HG02759 (cell line): Measurements from ENCODE around the gene DEAF1.
A peak's percentile ranks its signal among the peaks of the same experiment; 100 is the strongest.
"Not testable (repeated sequence)": the region's sequence is repeated elsewhere in the genome, so short reads cannot be mapped to it uniquely, and the experiment has no call there.

Experiments
- ATAC-seq: cut with Tn5 transposase; IDR thresholded peaks from one replicate; pipeline ENCODE4 v1.9.1; 2021; ENCODE audit warnings: mild to moderate bottlenecking, moderate library complexity; ENCODE audit not compliant: unreplicated experiment

The DEAF1 gene

GRCh38 chr11:702462-703461, 7.7 kb upstream of the DEAF1 start:
- no peak for ATAC-seq

- ATAC-seq = no peak
These were observed 6.9 kb upstream of the DEAF1 start for GRCh38 chr11:701741-702461.

DNA sequence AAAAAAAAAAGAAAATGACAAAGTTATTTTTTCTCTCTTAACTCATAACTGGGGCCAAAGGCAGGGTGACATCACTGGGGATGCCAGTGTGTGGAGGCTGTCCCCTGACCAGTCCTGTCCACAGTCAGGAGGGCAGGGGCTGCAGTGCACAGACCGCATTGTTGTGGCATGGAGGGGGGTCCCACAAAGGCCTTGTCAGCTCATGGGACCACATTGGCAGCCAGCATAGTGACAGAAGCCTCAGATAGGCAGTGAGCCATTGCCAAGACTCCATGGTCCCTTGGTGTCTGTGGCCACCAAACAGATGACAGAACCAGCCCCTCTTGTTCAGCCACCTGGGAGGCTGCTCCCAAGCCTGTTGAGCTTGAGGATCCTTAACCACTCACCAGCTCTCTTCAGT, 4.7 kb upstream of the DEAF1 start:
- no peak for ATAC-seq

GRCh38 chr11:699116-699508, 4.1 kb upstream of the DEAF1 start:
- ATAC-seq = no peak

- no peak for ATAC-seq
These were observed 3.6 kb upstream of the DEAF1 start for GRCh38 chr11:698493-699115.

- no peak for ATAC-seq
These were observed 2.8 kb upstream of the DEAF1 start for GRCh38 chr11:697811-698311.

- ATAC-seq = no peak
These were observed 2.0 kb upstream of the DEAF1 start for GRCh38 chr11:696955-697491.

GRCh38 chr11:695538-696248, 671 bp upstream of the DEAF1 start, which contains the start of gene TMEM80:
TSS of gene TMEM80 (plus strand) at chr11:695816. CDS start at chr11:695828, 12 bp downstream.
- peak; percentile 72 for ATAC-seq

- ATAC-seq = no peak
These were observed 191 bp upstream of the DEAF1 start for GRCh38 chr11:695288-695537.

DNA sequence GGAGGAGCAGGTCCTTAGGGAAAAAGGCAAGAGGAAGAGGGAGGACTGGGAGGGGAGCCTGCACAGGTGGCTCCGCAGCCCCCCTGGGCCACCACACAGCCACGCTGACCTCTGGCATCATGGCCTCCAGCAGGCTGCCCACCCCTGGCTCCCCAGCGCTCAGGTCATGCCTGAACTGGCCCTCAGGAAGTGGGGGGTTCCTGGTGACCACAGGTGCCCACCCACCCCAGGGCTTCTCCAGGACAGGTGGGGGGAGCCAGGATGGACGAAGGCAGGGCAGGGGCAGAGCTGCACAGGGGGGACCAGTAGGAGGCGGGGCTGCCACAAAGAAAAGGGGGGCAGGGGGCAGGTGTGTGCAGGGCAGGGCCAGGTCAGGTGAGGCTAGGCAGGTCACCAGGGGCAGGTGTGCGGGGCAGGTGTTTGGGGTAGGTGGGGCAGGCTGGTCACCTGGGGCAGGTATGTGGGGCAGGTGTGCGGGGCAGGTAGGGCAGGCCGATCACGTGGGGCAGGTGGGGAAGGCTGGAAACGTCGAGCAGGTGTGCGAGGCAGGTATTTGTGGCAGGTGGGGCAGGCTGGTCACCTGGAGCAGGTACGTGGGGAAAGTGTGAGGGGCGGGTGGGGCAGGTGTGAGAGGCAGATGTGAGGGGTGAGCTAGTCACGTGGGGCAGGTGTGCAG, 997 bp downstream of the DEAF1 start:
- no peak for ATAC-seq

DNA sequence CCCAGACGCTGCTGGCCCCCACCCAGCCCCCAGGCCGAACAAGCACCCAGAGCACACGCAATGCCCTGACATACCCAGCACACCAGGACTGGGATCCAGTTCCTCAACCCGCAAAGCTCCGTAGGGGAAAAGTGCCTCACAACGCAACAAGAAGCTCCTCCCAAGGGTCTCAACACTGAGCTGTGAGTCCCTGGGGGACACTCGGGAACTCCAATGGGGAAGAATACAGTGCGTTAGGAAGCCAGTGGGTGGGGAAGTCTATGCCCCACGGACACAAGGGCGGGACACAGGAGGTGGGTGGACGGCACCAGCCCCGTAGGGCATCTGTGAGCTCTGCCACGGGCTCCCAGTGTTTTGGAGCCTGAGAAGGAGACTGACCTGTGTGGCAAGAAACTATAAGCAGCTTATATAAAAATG, 1.6 kb downstream of the DEAF1 start:
- no peak for ATAC-seq

GRCh38 chr11:692824-693414, 2.1 kb downstream of the DEAF1 start:
- ATAC-seq = no peak

DNA sequence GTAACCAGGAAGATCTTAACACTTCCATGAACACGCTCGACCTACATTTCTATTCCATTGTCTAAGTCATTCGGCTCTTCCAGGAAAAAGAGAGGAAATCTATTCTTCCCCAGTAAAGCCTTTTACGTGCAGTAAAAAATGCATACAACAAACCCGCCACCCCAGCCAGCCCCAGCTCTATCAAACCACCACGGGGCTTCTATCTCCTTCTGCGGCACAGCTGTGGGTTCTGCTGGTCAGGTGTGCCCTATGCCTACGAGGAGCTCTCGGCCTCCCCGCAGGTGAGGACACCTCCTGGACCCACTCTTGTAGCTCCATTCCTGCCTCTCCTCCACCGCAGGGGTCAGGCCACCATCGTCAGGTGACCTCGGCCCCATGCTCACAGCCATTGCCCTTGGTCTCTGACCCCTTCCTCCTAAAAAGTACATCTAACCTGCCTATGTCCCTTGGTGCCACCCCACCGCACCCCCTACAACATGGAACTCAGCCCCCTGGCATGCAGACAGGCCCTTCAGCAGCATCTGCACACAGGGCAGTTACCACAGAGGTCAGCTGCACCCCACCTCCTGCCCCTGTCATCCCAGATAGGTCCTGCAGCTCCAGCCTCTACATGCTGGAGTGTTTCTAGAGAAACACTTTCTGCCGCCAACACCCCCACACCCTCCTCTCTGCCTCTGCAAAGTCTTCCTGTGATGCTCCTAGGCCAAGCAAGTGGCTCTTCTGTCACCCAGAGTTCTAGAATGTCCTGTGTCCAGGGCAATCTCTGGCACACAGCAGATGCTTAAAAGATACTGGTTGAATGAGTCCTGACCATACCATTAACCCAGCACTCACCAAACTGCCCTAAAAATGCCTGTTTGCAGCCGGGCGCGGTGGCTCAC, 3.1 kb downstream of the DEAF1 start:
- ATAC-seq = no peak

GRCh38 chr11:690738-691633, 4.0 kb downstream of the DEAF1 start:
- no peak for ATAC-seq

DNA sequence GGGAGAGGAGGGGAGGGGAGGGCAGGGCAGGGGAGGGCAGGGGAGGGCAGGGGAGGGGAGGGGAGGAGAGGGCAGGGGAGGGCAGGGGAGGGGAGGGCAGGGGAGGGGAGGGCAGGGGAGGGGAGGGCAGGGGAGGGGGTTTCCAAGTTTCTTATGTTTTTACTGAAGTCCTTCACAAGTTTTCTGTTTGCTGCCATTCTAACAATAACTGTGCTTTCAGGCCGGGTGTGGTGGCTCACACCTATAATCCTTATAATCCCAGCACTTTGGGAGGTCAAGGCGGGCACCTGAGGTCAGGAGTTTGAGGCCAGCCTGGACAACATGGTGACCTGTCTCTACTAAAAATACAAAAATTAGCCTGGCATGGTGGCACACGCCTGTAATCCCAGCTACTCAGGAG, 4.8 kb downstream of the DEAF1 start:
- not testable (repeated sequence) for ATAC-seq

GRCh38 chr11:689625-690024, 5.4 kb downstream of the DEAF1 start:
- ATAC-seq = no peak

DNA sequence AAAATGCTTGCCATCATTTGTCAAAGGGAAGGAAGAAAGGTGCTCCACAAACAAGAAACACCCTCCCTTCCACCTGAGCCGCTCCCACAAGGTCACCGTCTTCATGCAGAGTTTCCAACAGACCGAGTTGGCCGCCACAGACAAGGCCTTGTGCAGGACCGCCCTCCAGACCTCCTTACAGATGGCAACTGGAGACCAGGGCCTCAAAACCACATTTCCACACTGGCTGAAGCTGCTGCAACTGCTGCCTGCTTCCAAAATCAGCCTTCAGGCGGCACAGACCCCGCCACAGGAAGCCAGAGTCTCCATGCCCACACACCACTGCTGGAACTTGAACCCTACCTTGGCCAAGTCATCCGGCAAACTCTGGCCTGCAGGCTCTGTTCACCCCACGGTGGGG, 6.3 kb downstream of the DEAF1 start:
- no peak for ATAC-seq

GRCh38 chr11:687751-688150, 7.3 kb downstream of the DEAF1 start:
- ATAC-seq = no peak
